NCI-H2081 (cell line): Measurements from ENCODE around the gene PIGN.

Experiments
- DNase-seq, 2 experiments: peaks; one replicate each; lab custom pipeline; 2025; lab: John Stamatoyannopoulos, UW

PIGN gene

DNA sequence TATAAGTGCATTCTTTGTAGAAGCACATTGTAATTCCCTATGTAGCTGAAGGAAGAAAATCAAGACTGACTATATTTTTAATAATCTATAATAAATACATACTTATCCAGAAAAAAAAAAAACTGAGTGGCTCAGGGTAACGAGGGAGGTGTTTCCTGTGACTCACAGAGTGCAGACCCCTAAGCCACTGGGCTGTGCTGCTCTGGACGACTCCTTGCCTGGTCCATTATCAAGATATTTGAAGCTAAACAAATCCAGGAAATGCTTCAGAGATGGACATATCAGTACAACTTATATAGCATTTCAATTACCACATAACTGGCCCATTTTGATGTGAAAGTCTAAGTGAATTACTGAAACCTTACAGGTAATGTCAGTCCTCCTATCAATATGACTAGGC, 80.6 kb downstream of the PIGN start:
- no peak for DNase-seq

DNA sequence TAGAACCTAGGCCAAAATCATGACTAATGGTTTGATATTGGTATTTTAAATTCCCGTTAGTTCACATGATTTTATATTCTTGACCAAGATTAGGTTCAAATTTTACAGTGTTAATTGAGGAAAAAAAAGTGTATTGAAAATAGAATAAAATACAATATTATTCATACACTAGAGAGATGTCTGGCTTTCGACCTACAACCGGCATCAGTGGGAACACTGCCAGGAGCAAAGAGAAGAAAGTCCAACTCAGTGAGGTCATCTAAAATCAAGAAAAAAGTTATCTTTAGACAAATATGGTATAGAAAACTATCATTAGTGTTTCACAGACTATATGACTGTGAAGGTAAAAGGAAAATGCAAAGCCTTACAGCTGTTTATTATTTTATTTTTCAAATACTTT, 81.5 kb downstream of the PIGN start:
- no peak for DNase-seq

DNA sequence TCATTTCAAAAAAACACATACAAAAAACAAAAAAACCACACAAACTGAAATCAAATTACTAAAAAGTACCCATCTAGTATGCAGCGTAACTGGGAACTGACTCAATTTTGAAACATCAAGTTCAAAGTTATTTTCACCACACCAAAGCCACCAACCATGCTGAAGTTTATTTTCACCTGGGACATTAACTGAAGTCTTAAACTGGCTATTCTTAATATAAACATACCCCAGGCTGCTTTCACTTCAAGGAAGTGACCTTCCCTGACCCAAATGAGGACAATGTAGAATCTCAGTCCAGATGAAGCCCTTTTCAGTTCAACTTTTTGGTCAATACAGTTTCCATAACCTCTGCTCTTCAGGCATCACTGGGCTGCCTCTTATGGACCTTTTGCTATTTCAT, 84.6 kb downstream of the PIGN start:
- no peak for DNase-seq

DNA sequence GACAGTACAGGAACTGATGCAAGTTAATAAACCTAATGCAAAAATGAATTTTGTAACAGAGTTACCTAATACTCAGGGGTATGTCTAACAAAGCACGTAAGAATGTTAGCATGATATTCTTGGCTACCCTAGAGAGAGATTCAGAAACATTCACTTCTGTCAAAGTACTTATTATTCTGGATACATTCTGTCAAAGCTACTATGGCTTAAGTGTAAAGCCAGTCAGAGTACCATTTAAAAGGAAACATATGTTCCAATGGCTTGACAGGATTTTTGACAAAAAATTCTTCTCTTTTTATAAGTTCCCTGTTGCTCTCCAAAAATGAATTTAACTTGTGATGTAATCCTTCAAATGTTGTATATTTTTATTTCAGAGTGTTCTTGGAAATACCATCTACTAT, 85.5 kb downstream of the PIGN start:
- DNase-seq: no peak

DNA sequence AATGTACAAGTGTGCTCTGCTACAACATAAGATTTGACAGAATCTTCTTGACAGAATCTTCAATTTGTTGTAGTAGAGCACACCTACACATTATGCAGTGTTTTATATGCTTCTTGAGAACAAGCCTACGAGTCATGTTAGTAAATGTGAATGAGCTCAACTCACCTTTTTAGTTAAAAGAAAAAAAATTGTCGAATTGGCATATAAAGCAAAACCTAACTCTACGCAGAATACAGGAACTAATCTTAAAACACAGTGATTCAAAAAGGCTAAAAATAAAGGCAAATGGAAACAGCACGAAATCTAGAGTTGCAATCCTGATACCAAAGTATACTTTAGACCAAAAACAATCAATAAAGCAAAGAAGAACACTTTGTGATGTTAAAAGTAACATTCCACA, 87.9 kb downstream of the PIGN start:
- DNase-seq: no peak

DNA sequence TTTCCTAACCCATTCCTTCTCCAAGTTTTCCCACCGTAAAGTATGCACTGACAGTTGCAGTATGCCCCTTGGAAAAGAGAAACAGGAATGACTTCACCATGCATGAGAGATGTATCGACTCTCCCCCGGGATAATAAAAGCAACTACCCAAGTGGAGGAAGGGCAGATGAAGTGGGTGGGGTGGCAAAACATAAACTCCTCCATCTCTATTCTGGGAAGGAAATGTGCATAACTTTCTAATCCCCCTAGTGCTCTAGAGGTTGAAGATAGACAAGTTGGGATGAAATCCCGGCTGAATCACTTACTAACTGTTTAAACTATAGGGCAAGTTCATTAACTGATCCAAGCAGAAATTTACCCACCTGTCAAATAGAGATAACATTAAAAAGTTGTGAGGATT, 89.2 kb downstream of the PIGN start:
- no peak for DNase-seq

DNA sequence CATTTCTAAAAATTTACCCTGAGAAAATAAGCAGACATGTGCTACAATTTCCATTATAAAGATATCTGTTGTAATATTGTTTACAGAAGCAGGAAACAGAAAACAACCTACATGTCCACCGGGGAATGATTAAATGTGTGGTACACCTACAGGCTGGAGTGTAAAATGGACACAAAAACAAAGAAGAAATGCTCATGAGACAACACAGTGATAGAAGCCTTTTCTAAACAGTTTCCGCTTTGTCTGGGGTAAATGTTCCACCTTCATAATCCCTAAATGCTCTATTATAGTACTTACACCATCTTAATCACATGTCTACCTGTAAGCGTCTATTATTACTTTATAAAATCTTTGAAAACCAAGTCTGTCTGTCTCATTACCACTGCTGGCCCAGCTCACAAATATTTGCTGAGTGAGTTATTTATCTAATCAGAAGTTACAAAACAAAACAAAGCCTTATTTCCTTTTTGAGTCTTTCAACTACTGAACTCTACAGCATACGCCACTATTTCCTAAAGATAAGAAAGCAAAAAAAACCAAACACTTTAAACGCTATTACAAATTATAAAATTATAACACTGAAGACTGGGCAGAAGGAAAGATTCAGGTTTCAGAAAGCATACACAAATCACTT, 95.3 kb downstream of the PIGN start:
- DNase-seq: no peak

DNA sequence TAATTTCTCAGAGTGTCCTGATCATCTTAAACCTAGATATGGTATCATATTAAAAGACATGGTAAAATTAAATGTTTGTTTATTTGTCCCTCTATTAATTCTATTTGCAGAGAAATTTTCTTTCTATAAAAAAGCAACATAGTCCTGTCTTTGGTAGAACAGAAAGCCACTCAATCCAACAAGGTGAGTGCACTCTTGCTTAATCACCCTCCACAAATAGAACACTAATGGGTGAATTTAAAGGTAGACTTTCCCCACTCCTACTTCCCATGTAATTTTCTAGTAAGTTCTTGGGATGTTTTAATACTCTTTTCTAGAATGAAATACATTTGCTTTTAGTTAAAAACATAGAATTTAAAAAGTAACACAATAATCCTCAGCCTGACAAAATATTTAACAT, 97.7 kb downstream of the PIGN start:
- DNase-seq: no peak

DNA sequence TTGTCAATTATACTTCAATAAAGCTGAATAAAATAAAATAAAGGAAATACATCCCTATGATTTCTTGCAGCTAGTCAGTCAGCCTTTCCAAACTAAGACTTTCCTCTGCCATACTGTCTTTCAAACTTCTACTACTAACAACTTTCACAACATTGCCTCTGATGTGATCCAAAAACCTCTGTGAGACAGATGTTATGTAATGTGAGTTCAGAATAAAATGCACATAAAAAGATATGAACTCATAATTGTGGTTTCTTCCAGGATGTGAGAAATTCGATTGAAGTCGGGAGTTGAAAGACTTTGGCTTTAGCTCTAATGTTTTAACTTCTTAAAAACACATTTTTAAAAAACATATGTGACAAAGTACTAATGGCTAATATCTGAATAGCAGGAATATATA, 98.7 kb downstream of the PIGN start:
- no peak for DNase-seq

DNA sequence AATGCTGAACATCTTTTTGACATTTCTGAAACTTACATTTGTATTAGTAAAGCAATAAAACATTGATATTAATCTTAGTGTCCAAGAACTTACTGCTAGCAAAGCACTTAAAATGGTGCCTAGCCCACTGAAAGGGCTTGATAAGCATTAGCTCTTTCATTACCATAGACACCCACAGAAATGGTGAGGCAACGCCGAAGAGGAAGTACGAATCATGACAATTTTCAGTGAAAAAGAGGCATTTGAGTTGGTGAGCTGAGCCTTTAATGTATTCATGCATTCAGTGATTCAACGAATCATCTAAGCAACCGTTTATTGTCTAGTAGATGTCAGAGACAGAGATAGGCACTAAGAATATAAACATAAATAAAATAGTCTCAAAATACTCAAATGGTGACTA, 101.1 kb downstream of the PIGN start:
- DNase-seq: no peak

DNA sequence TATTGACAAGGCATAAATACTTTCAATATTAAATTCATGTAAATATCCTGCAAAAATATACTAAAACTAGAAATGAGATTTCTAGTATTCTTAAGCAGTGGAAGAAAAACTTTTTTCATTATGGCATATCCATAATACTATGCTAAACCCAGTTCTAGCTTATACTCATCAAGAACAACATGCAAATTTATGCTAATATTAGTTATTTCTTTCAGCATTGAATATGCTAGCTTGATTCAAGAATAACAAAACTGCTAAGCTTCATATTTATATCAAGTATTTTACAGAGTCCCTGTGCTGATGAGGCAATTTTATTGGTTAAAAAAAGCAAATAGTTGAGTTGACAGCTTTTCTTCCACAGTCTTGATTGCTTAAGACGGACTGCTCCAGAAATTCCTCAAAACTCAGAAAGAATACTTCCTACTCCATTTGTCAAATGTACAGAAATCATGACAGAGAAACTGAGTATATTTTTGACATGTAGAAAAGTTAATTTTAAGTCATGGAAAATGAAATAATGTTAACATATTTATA, 105.0 kb downstream of the PIGN start:
- DNase-seq: no peak

DNA sequence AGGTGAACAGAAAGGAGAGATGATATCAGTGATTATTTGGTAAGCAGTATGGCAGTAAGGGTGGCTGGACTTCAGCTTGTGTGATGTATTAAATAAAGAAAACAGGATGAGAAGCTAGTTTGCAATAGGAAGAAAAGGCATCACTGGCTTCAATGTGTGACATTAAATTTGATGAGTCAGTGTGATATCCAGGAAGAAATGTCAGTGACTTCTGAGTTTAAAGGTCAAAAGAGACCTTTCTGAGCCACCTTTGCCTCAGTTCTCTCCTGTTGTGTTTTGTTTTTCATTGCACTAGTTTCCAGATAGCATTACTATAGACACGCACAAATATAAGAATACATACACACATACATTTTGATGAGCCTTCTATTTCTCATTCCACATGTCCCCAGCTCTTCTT, 105.6 kb downstream of the PIGN start:
- no peak for DNase-seq

DNA sequence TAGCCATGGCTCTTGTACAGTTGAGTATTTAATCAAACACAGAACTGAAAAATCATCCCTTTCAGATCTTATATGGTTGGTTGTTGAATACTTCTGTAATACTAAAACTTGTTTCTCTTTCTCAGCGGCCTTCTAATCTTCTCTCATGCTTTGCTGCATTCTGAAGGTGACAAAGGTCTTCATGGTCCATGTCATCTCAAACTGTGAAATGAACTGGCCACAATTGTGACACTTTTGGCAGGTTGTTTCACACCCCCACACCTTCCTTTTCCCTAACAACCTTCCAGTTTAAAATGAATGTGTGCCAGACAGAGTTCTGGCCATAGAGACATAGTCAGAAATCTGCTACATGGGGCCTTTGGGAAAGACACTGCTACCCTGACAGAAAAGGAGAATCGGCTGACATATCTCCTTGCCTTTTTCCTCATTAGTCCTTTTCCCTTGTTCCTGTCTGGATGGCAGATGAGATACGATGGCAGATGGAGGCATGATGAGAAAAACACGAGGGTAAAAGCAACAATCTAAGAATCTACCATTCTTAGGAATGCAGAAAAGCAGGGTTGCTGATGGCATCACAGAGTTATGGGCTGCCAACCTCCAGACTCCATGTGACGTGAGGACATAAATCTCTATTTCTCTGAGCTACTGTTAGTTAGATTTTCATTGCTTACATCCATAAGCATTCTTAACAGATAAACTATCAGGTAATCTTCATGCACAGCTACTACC, 106.5 kb downstream of the PIGN start:
- no peak for DNase-seq

DNA sequence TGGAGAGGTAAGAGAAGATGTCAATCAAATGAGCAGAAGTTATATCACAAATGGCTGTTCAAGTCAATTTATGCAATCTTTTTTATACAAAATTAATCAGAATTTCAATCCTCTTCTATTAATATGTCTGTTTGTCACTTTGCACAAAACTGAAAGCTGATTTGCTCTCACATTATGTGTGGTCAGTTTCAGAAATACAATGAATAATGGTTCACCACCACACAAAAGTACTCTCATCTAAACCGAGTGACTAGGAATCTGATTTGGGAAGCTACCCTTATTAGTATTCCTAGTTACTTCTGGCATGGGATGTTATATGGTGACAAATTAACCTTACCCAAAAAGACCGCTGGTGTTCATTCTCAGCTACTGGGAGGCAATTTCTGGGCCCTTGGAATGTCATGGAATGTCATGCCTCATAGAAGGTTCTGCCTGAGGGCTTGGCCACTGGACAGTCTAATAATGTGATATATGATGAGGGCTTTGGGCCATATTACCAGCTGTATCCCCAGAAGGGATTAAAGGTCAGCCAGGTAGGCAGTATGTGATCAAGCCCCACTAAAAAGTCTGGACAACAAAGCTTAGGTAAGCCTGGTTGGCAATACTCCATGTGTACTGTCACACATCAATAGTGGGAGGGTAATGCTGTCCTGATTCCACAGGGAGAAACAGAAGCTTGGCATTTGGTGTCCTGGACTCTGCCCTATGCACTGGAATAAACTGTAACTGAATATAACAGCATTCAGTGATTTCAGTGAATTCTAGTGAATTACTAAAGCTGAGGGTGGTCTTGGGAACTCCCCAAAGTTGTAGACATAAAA, 113.2 kb downstream of the PIGN start:
- no peak for DNase-seq

DNA sequence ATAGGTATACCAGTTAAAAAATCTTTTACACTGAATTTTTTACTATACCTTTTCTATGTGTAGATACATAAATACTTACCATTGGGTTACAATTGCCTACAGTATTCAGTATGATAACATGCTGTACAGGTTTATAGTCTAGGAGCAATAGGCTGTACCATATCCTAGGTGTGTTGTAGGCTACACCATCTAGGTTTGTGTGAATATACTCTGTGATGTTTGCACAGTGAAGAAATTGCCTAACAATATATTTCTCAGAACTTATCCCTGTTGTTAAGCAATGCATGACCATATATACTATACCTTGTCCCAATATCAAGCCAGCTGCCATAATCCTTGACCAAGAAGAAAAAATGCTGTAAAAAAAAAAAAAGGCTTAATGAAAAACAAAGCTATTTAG, 114.5 kb downstream of the PIGN start:
- no peak for DNase-seq

DNA sequence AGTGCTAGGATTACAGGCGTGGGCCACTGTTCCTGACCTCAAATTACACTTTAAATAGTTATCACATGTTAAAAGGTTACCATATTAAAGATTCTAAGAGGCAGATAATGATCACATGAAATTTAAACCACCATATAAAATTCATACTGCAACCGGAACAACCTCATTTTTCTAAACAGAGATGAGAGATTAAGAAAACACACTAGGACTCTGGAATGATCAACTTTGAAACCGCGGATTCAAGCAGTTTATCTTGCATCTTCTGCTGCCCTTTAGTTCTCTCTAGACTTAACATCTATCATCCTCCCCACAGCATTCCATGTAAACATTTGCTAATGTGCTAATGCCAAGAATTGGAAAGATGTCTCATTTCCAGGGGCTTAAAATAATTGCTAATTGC, 115.8 kb downstream of the PIGN start:
- DNase-seq: no peak

DNA sequence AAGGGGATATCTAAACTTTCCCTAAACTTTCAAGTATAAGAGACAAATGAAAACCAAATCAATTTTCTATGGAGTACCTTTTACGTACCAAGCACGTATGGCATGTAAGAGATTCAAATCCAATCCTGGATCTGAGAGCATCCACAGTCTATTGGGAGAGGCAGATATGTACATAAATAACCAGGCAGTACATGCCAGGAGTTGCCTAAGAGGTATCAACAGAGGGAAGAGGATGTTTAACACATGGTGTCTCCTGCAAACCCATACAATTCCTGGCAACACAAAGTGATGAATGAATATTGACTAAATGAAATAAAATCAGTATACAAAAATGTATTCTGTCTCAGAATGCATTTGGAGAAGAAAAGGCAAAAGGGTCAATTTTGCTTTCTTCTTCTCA, 116.6 kb downstream of the PIGN start:
- DNase-seq: no peak

DNA sequence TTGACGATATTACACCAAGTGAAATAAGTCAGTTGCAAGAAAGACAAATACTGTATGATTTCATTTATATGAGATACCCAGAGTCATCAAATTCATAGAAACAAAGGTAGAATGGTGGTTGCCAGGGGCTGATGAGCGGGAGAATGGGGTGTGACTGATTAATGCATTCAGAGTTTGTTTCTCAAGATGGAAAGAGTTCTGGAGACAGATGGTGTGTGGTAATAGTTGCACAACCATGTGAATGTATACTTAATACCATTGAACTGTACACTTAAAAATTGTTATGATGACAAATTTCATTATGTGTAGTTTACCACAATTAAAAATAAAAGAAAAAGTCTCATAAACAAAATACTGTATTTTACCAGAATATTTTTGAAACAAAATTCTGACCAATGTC, 117.3 kb downstream of the PIGN start:
- DNase-seq: no peak

DNA sequence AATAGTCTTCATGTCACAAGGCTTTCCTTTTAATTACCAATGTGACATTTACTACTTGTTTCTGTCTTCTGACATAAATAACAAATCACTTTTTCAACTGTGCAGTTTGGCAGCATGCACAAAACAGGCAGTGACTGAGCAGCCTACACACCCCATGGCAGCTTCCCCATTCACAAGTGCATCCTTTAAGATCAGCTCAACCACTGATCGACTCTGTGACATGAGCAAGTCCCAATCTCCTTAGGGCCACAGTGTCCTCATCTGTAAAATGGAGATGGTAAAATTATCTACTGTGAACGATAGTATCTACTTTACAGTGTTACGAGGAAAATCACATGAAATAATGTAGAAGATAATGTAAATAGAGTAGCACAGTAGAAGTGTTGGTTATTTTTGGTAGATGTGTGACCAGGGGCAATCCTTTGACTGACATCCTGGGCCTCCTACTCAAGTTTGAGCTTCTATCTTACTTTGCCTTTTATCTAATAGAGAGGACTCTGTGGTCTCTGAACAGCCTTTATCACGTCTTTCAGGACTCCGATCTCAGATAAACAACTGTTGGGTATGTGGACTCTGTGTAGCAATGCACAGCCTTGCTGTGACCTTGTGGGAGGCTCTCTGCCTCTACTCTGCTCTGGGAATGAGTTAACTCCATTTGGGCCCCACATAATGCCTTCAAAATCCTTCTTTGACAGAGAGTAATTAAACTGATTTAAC, 120.6 kb downstream of the PIGN start:
- no peak for DNase-seq

DNA sequence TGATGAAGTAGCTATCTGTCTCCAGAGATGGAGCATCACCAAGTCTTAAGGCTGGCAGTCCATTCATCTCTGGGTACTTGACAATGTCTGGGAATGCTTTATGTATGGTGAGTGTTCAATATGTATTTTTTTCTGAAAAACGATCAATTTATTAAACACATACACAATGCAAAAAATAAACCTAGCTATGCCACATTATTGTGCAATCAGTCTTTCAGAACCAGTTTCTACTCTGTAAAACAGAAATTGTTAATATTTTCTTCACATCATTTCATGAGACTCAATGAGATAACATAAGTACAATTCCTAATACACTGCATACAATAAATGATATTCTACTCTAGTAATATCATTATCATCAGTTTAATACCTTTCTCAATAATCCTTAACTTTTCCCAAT, 122.5 kb downstream of the PIGN start:
- no peak for DNase-seq

DNA sequence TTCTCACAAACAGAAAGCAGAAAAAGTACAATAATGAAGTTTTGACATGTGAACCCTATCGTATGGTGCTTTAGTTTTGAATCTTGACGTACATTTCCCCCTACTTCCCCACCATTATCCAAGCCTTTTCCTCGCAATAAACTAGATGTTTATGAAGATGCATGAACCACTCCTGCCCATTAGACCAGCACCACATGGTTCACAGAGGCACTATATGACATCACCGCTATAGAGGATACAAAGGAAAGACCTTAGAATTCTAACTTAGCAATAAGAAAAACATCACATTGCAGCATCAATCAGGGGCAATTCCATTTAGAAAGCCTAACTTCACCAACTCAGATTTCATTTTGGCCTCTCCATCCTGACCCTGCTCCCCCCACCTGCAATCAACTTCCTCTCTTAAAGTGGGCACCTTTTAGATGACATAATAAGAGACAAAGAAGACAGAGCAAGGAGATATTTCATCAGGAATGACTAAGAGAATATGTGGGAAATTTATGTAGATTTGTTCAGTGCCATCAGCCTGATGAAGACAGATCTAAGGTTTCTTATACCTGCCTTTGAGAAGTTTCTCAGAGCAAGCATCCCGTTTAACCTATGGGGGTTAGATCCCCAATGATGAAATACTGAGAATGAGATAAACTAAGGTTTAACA, 124.9 kb downstream of the PIGN start:
- no peak for DNase-seq

DNA sequence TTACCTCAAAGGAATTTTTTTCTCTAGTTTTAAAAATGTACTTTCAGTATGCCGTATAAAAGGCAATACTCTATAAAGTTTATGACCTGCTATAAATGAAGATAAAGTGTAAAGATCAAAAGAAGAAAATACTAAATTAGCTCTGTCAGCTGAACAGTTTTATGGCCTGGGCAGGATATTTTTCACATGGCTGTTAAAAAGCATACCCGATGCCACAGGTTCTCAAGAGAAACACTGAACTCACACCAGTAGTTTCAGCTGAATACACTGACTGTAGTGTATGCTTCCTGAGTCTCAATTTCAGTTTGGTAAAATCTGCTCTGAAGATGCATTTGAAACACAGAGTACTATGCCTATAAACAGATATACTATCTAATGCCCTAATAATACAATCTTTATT, 126.0 kb downstream of the PIGN start:
- DNase-seq: no peak
